ENCODE measurements around the gene POU2F1.

DNA sequence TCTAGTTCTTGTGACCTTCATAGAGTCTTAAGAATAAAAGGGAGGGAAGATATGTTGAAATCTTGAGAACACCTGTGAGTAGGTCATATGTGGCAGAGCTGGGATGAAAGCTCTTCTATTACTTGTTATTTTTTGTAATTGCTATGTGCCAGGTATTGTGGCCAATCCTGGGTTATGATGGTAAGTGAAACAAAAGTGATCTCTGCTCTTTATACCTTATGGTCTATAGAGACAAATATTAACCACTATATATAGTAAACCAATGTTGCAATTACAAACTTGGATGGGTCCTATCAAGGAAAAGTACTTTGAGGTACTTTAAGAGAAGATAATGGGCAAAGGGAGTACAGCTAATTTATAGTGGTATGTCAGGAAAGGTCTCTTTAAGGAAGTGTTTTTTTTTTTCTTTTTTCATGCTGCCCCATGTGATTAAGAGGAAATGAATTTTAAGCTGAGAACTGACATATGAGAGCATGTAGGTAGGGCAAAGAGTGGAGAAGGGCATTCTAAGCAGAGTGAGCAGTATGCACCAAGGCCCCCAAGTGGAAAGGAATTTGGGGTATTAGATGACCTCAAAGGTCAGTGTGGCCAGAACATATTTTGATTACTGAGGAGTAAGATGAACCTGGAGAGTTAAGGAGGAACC, 43.3 kb downstream of the POU2F1 start:
- TF ChIP-seq, protein P1, sequence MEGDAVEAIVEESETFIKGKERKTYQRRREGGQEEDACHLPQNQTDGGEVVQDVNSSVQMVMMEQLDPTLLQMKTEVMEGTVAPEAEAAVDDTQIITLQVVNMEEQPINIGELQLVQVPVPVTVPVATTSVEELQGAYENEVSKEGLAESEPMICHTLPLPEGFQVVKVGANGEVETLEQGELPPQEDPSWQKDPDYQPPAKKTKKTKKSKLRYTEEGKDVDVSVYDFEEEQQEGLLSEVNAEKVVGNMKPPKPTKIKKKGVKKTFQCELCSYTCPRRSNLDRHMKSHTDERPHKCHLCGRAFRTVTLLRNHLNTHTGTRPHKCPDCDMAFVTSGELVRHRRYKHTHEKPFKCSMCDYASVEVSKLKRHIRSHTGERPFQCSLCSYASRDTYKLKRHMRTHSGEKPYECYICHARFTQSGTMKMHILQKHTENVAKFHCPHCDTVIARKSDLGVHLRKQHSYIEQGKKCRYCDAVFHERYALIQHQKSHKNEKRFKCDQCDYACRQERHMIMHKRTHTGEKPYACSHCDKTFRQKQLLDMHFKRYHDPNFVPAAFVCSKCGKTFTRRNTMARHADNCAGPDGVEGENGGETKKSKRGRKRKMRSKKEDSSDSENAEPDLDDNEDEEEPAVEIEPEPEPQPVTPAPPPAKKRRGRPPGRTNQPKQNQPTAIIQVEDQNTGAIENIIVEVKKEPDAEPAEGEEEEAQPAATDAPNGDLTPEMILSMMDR (IDR thresholded peaks at IDR 0.05): no peak
- TF ChIP-seq EZH2phosphoT487 (IDR thresholded peaks at IDR 0.05) (no peak), EZH2 (IDR thresholded peaks at IDR 0.05) (no peak)

All from neural progenitor cell (in vitro differentiated cells).